Measurements from ENCODE around the gene TRAF7.

GRCh38 chr16:2191446-2191706, 35.8 kb downstream of the TRAF7 start:
- TF ChIP-seq CTCF (IDR thresholded peaks at IDR 0.05) (no peak), POLR2A (IDR thresholded peaks at IDR 0.05) (no peak)

Measured in body of pancreas (tissue), 4 donors.